ENCODE measurements around the gene MAP3K3. TPM values are rescaled to one million over a fixed set of nuclear protein-coding genes. Genes with fewer than 3 reads are reported as not detected.
A peak's percentile ranks its signal among the peaks of the same experiment; 100 is the strongest.

The MAP3K3 gene
- polyA plus RNA-seq, 6 donors from 2014 or later: 20.8 to 39.1 (median 28.7) TPM

- DNase-seq (no peak), ATAC-seq (ENCODE audit: low read depth in 2 of 2) (no peak)
- Mint-ChIP-seq H3K4me3 (peak overlapping the region; percentile 67 to 99 (median 96)), H3K27ac (peak overlapping the region in 5 of 6 donors; percentile 44 to 99 (median 90)), H3K4me1 (peaks cover 45 to 59% (median 49%) of the 10 kb centered on the region in 3 donors), H3K36me3 (peaks cover 2 to 17% of the 10 kb centered on the region in 2 donors), H3K27me3 (no peaks in the 10 kb centered on the region), H3K9me3 (peaks cover 0 to 2% (median 0%) of the 10 kb centered on the region in 7 donors)
These were observed 72.2 kb downstream of the MAP3K3 start for GRCh38 chr17:63694229-63694949.

GRCh38 chr17:63694950-63695773, 72.9 kb downstream of the MAP3K3 start:
- ATAC-seq (ENCODE audit: low read depth in 2 of 2): no peak
- DNase-seq: peak; percentile 31
- H3K27ac Mint-ChIP-seq: peak overlapping the region; percentile 53 to 99 (median 86)
- peaks cover 0 to 17% of the 10 kb centered on the region in 2 donors for H3K36me3 Mint-ChIP-seq
- peaks cover 45 to 59% (median 49%) of the 10 kb centered on the region in 3 donors for H3K4me1 Mint-ChIP-seq
- no peaks in the 10 kb centered on the region for H3K27me3 Mint-ChIP-seq
- peak overlapping the region; percentile 78 to 99 (median 96) for H3K4me3 Mint-ChIP-seq
- peaks cover 0 to 2% (median 0%) of the 10 kb centered on the region in 7 donors for H3K9me3 Mint-ChIP-seq

DNA sequence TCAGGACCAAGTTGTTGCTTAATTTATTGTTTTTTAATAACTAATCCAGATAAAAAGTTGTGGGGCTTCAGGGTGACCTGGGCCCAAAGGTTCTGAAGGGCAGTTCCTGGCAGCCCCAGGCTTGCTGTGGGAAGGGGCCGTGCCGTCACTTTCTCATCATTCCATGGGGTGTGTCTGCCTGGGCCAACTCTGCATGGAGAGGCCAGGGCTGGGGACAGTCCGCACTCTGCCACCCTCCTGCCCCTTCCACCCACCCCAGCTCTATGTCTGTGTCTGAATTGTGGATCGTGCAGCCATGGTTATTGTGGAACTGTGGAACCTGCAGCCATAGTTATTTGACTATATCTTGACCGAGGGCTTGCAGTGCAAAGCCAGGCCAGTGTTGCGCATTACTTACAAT, 73.7 kb downstream of the MAP3K3 start:
- peak overlapping the region in 4 of 6 donors; percentile 88 to 99 (median 98) for H3K27ac Mint-ChIP-seq
- H3K4me3 Mint-ChIP-seq: peak overlapping the region; percentile 91 to 99 (median 98)
- peaks cover 0 to 2% (median 0%) of the 10 kb centered on the region in 7 donors for H3K9me3 Mint-ChIP-seq
- ATAC-seq (ENCODE audit: low read depth in 2 of 2) (no peak), DNase-seq (no peak)
- no peaks in the 10 kb centered on the region for H3K27me3 Mint-ChIP-seq
- H3K36me3 Mint-ChIP-seq: peaks cover 0 to 16% of the 10 kb centered on the region in 2 donors
- H3K4me1 Mint-ChIP-seq: peaks cover 45 to 59% (median 49%) of the 10 kb centered on the region in 3 donors

GRCh38 chr17:63696381-63696961, 74.3 kb downstream of the MAP3K3 start:
- H3K27ac Mint-ChIP-seq: peak overlapping the region; percentile 88 to 99 (median 98)
- peaks cover 48 to 61% (median 50%) of the 10 kb centered on the region in 3 donors for H3K4me1 Mint-ChIP-seq
- peak overlapping the region; percentile 91 to 99 (median 98) for H3K4me3 Mint-ChIP-seq
- H3K27me3 Mint-ChIP-seq: no peaks in the 10 kb centered on the region
- ATAC-seq (ENCODE audit: low read depth in 2 of 2) (no peak), DNase-seq (peak; percentile 46)
- H3K9me3 Mint-ChIP-seq: peaks cover 0 to 2% (median 0%) of the 10 kb centered on the region in 7 donors
- H3K36me3 Mint-ChIP-seq: peaks cover 0 to 10% of the 10 kb centered on the region in 2 donors

GRCh38 chr17:63697341-63698286, 75.4 kb downstream of the MAP3K3 start:
- DNase-seq: peak; percentile 94
- peak; percentile 62 for ATAC-seq (ENCODE audit: low read depth in 2 of 2)
- Mint-ChIP-seq H3K36me3 (peaks cover 0 to 9% of the 10 kb centered on the region in 2 donors), H3K27ac (peak overlapping the region; percentile 97 to 99 (median 98)), H3K9me3 (peaks cover 0 to 2% (median 0%) of the 10 kb centered on the region in 7 donors), H3K27me3 (no peaks in the 10 kb centered on the region), H3K4me3 (peak overlapping the region; percentile 91 to 99 (median 98)), H3K4me1 (peaks cover 58 to 71% (median 60%) of the 10 kb centered on the region in 3 donors)

GRCh38 chr17:63698381-63698885, 76.2 kb downstream of the MAP3K3 start:
- no peak for DNase-seq
- peaks cover 0 to 10% of the 10 kb centered on the region in 2 donors for H3K36me3 Mint-ChIP-seq
- H3K4me3 Mint-ChIP-seq: peak overlapping the region; percentile 91 to 99 (median 98)
- peaks cover 0 to 2% (median 0%) of the 10 kb centered on the region in 7 donors for H3K9me3 Mint-ChIP-seq
- H3K4me1 Mint-ChIP-seq: peaks cover 60 to 71% (median 62%) of the 10 kb centered on the region in 3 donors
- H3K27me3 Mint-ChIP-seq: no peaks in the 10 kb centered on the region
- no peak for ATAC-seq (ENCODE audit: low read depth in 2 of 2)
- H3K27ac Mint-ChIP-seq: peak overlapping the region; percentile 74 to 99 (median 98)

GRCh38 chr17:63698886-63699637, 76.8 kb downstream of the MAP3K3 start:
- Mint-ChIP-seq H3K9me3 (peaks cover 0 to 2% (median 0%) of the 10 kb centered on the region in 7 donors), H3K4me3 (peak overlapping the region; percentile 91 to 99 (median 98)), H3K36me3 (peaks cover 0 to 16% of the 10 kb centered on the region in 2 donors), H3K27ac (peak overlapping the region; percentile 91 to 99 (median 96)), H3K27me3 (no peaks in the 10 kb centered on the region), H3K4me1 (peaks cover 64 to 73% (median 66%) of the 10 kb centered on the region in 3 donors)
- DNase-seq: peak; percentile 97
- ATAC-seq (ENCODE audit: low read depth in 2 of 2): peak; percentile 48 to 51

GRCh38 chr17:63699638-63700527, 77.7 kb downstream of the MAP3K3 start, which contains the start of gene LIMD2:
LIMD2 (minus strand) TSS chr17:63700125; CDS start chr17:63699298, 827 bp downstream.
- ATAC-seq (ENCODE audit: low read depth in 2 of 2) (peak; percentile 22 to 26), DNase-seq (peak; percentile 82)
- peaks cover 0 to 16% of the 10 kb centered on the region in 2 donors for H3K36me3 Mint-ChIP-seq
- no peaks in the 10 kb centered on the region for H3K27me3 Mint-ChIP-seq
- peak within 1 kb of the TSS; percentile 91 to 99 (median 98) for H3K27ac Mint-ChIP-seq
- H3K4me3 Mint-ChIP-seq: peak within 1 kb of the TSS; percentile 91 to 99 (median 98)
- H3K4me1 Mint-ChIP-seq: peaks cover 58 to 69% (median 59%) of the 10 kb centered on the region in 3 donors
- H3K9me3 Mint-ChIP-seq: peaks cover 0 to 2% (median 0%) of the 10 kb centered on the region in 7 donors

DNA sequence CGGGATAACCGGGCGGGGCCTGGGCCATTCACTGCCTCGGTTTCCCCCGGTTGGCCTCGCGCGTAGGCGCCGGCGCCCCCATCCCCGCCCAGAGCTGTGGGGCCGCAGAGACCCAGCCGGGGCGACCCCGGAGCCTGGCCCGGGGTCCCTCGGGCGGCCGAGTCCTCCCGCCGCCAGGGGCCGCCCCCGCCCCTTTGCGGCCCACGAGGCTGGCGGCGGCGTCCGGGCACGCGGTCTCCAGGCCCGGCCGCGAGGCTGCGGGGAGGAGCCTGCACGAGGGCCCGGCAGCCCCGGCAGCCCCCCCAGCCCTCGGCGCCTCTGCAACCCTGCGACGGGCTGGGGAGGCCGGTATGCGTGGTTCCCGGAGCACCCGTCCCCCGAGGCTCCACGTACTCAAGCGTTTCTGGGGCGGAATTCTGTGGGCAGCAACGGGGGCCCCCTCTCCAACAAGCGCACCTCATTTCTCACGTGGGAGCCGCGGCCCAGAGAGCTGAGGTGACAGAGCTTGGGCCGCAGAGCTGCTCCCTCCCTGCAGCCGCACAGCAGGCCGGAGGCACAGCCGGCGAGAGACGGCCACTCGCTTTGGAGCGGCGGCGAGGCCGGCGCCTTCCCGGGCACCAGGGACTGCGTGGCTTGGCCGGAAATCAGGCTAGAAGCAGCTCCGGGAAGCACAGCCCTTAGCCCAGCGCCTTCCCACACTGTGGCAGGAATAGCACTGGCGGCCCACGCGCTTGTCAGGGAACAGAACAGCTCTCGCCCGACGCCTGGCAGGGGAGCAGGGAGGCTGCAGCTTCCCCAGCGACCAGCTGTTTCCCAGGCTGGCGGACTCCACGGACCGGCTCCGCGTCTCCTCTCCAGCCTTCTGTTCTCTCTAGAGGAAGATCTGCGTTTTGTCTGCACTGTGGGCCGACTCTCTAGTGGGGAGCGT, 78.6 kb downstream of the MAP3K3 start:
- Mint-ChIP-seq H3K4me3 (peak overlapping the region; percentile 91 to 97 (median 94)), H3K4me1 (peaks cover 57 to 69% (median 59%) of the 10 kb centered on the region in 3 donors), H3K9me3 (peaks cover 0 to 2% (median 0%) of the 10 kb centered on the region in 7 donors), H3K27ac (peak overlapping the region; percentile 93 to 99 (median 98)), H3K27me3 (no peaks in the 10 kb centered on the region), H3K36me3 (peaks cover 0 to 16% of the 10 kb centered on the region in 2 donors)
- DNase-seq: peak; percentile 70
- ATAC-seq (ENCODE audit: low read depth in 2 of 2): peak; percentile 7 to 11

- Mint-ChIP-seq H3K36me3 (peaks cover 0 to 16% of the 10 kb centered on the region in 2 donors), H3K27ac (peak overlapping the region; percentile 93 to 99 (median 98)), H3K9me3 (peaks cover 0 to 2% (median 0%) of the 10 kb centered on the region in 7 donors), H3K27me3 (no peaks in the 10 kb centered on the region), H3K4me3 (peak overlapping the region; percentile 91 to 97 (median 94)), H3K4me1 (peaks cover 58 to 69% (median 59%) of the 10 kb centered on the region in 3 donors)
- ATAC-seq (ENCODE audit: low read depth in 2 of 2) (no peak), DNase-seq (peak; percentile 51)
These were observed 79.2 kb downstream of the MAP3K3 start for GRCh38 chr17:63701456-63701820.

All from naive B cell (primary cell).